HepG2 (cell line): ENCODE measurements around the gene USB1. TPM values are rescaled to one million over a fixed set of nuclear protein-coding genes. Genes with fewer than 3 reads are reported as not detected.

ENCODE experiments used
- ATAC-seq: fragments of 200-7000 bp; cut with Tn5 transposase; 3 replicates; pipeline ENCODE4 v1.9.1; 2020; ENCODE audit warnings: mild to moderate bottlenecking, moderate library complexity
- BruUV-seq: library from RNA; stranded (reverse); fragments of 400-500 nt; replicated peaks from 2 replicates; lab custom pipeline; 2021; lab: Mats Ljungman, UMichigan
- CTCF ChIA-PET: fragments of 300-600 bp; formaldehyde crosslinking; extraction: SDS; loops from one replicate; lab custom pipeline; 2021; ENCODE audit warnings: low total read pairs, inconsistent platforms, low intra/inter-chr PET ratio; lab: Yijun Ruan, JAX
- POLR2A ChIA-PET: fragments of 350-600 bp; sonication (Branson Sonifier 250); formaldehyde crosslinking; loops from one replicate; lab custom pipeline; 2020; ENCODE audit warnings: antibody characterized with exemption, inconsistent platforms; lab: Yijun Ruan, JAX
- DNase-seq: peaks from one replicate; pipeline ENCODE4 v3.0.0-alpha.2; 2015; ENCODE audit warnings: low spot score
- FAIRE-seq: peaks from 3 replicates; lab custom pipeline; 2011; peaks lifted over from hg19 to GRCh38; lab: Jason Lieb, UNC
- H2AFZ ChIP-seq: one replicate; pipeline ENCODE4 v1.6.1; 2011; ENCODE audit warnings: low read length, inconsistent platforms
- H3K27ac ChIP-seq: fragments of 300-600 bp; 3 replicates; pipeline ENCODE4 v1.8.0; 2011; ENCODE audit warnings: mixed run types, mild to moderate bottlenecking, mixed read lengths, low read length, inconsistent platforms; ENCODE audit not compliant: insufficient read depth; ENCODE audit errors: extremely low read length
- H3K27me3 ChIP-seq, 2 experiments: fragments of 200-600 bp in 1 of 2; 2 replicates in 1 of 2; 3 replicates in 1 of 2; pipeline versions ENCODE4 v1.6.0 to v1.8.0; 2011; ENCODE audit warnings: low read length in 2 of 2, mild to moderate bottlenecking in 2 of 2, moderate library complexity in 2 of 2, inconsistent platforms in 1 of 2; ENCODE audit not compliant: insufficient read depth in 2 of 2, control insufficient read depth in 1 of 2
- H3K36me3 ChIP-seq, 2 experiments: fragments of 200-600 bp in 1 of 2; replicated peaks in 1 of 2; 2 replicates in 1 of 2; 3 replicates in 1 of 2; pipeline versions ENCODE4 v1.5.1 to v1.8.0; 2011; ENCODE audit warnings: low read length in 2 of 2, inconsistent platforms in 1 of 2; ENCODE audit not compliant: insufficient read depth in 2 of 2, control insufficient read depth in 1 of 2
- H3K4me1 ChIP-seq: 2 replicates; pipeline ENCODE4 v1.5.1; 2012; ENCODE audit warnings: low read length, inconsistent platforms; ENCODE audit not compliant: insufficient read depth
- H3K4me2 ChIP-seq: 2 replicates; pipeline ENCODE4 v1.6.0; 2011; ENCODE audit warnings: low read depth, low read length, inconsistent platforms
- H3K4me3 ChIP-seq, 3 experiments: fragments of 200-600 bp in 1 of 3; sonication (generic), shearing (Covaris generic) in 1 of 3; replicated peaks in 1 of 3; 2 replicates each; pipeline ENCODE4 v1.5.1; 2011 to 2016; ENCODE audit warnings: low read length in 3 of 3, inconsistent platforms in 2 of 3, low read depth in 2 of 3, mild to moderate bottlenecking in 2 of 3, control low read depth in 1 of 3, mixed read lengths in 1 of 3; ENCODE audit not compliant: insufficient read depth in 1 of 3
- H3K79me2 ChIP-seq: one replicate; pipeline ENCODE4 v1.6.1; 2011; ENCODE audit warnings: low read length, inconsistent platforms; ENCODE audit not compliant: insufficient read depth
- H3K9ac ChIP-seq: 2 replicates; pipeline ENCODE4 v1.6.0; 2011; ENCODE audit warnings: mild to moderate bottlenecking, low read depth, low read length, inconsistent platforms; ENCODE audit not compliant: insufficient read depth
- H3K9me3 ChIP-seq: 2 replicates; pipeline ENCODE4 v1.5.1; 2012; ENCODE audit warnings: mild to moderate bottlenecking, low read length
- H4K20me1 ChIP-seq: 2 replicates; pipeline ENCODE4 v1.6.0; 2011; ENCODE audit warnings: inconsistent platforms, mild to moderate bottlenecking, low read length, moderate library complexity; ENCODE audit not compliant: insufficient read depth
- BRF2 ChIP-seq: sonication (generic); formaldehyde crosslinking; IDR thresholded peaks from 2 replicates; pipeline ENCODE4 v1.8.1; 2022; ENCODE audit warnings: mild to moderate bottlenecking, missing genetic modification reagents
- EED ChIP-seq: sonication (generic); formaldehyde crosslinking; IDR thresholded peaks from 2 replicates; pipeline ENCODE4 v1.5.0; 2020; ENCODE audit warnings: mild to moderate bottlenecking, missing genetic modification reagents
- FOSL2 ChIP-seq: sonication (generic); formaldehyde crosslinking; IDR thresholded peaks from 2 replicates; pipeline ENCODE4 v1.4.0; 2020; ENCODE audit warnings: missing genetic modification reagents
- FOXC1 ChIP-seq: sonication (generic); formaldehyde crosslinking; IDR thresholded peaks from 2 replicates; pipeline ENCODE4 v1.8.0; 2022; ENCODE audit warnings: mild to moderate bottlenecking, missing genetic modification reagents, borderline replicate concordance
- GPBP1L1 ChIP-seq: sonication (generic); formaldehyde crosslinking; IDR thresholded peaks from 2 replicates; pipeline ENCODE4 v1.5.0; 2020; ENCODE audit warnings: mild to moderate bottlenecking, missing genetic modification reagents
- GTF2F1 ChIP-seq: fragments of 150-350 bp; IDR thresholded peaks from 2 replicates; pipeline ENCODE4 v1.6.1; 2014; ENCODE audit warnings: low read length
- SP5 ChIP-seq: IDR thresholded peaks from 2 replicates; pipeline ENCODE4 v1.6.1; 2016; ENCODE audit warnings: low read depth, borderline replicate concordance
- ZBTB39 ChIP-seq: sonication (generic); formaldehyde crosslinking; IDR thresholded peaks from 2 replicates; pipeline ENCODE4 v1.5.0; 2020; ENCODE audit warnings: missing genetic modification reagents
- ZC3H13 ChIP-seq: sonication (generic); formaldehyde crosslinking; IDR thresholded peaks from 2 replicates; pipeline ENCODE4 v1.8.1; 2023; ENCODE audit warnings: mild to moderate bottlenecking, missing genetic modification reagents, moderate library complexity
- ZEB1 ChIP-seq: IDR thresholded peaks from 2 replicates; pipeline ENCODE4 v1.6.1; 2012; ENCODE audit warnings: mild to moderate bottlenecking, low read depth, inconsistent platforms; ENCODE audit not compliant: insufficient replicate concordance
- ZFP1 ChIP-seq: IDR thresholded peaks from 2 replicates; pipeline ENCODE4 v1.6.1; 2016
- ZNF883 ChIP-seq: sonication (generic); formaldehyde crosslinking; IDR thresholded peaks from 2 replicates; pipeline ENCODE4 v1.5.1; 2020; ENCODE audit warnings: mild to moderate bottlenecking, missing genetic modification reagents; ENCODE audit errors: not compliant biosample characterization
- ZNF891 ChIP-seq: sonication (generic); formaldehyde crosslinking; IDR thresholded peaks from 2 replicates; pipeline ENCODE4 v1.5.0; 2020; ENCODE audit warnings: mild to moderate bottlenecking, missing genetic modification reagents
- WGBS: methylation state at CpG from one replicate; pipeline ENCODE4 v1.1.6; 2017; ENCODE audit warnings: low lambda C conversion rate; 5-methylcytosine and 5-hydroxymethylcytosine counted together
- in situ Hi-C: cut with HindIII; loops from 2 replicates; pipeline ENCODE4 v1.10.0; 2017; ENCODE audit warnings: low pct_unique_long_range_greater_than_20kb; ENCODE audit not compliant: extremely low pct_ligation_motif_present
- intact Hi-C: fragments of 100-400 bp; cut with micrococcal nuclease; formaldehyde crosslinking; loops from one replicate; pipeline ENCODE4 v1.10.0; 2022; ENCODE audit not compliant: unreplicated experiment
- polyA plus RNA-seq, 8 experiments: library from polyadenylated mRNA; depleted of rRNA in 3 of 8; stranded (reverse) in 7 of 8; unstranded in 1 of 8; fragments of >200 nt; fragmentation: Illumina TruSeq in 4 of 8; extraction: Trizol in 4 of 8; gene quantifications; 2 replicates each; pipeline versions ENCODE4 v1.2.1 to v1.2.3, GENCODE V29; 2011 to 2016; ENCODE audit warnings: low read depth in 4 of 8, missing spikeins in 1 of 8, mixed read lengths in 1 of 8; ENCODE audit not compliant: insufficient read depth in 1 of 8
- total RNA-seq, 5 experiments: library from RNA; depleted of rRNA; stranded (reverse); fragments of >200 nt; fragmentation: Illumina TruSeq; extraction: Trizol; gene quantifications; 2 replicates each; pipeline ENCODE4 v1.2.3, GENCODE V29; 2016; ENCODE audit warnings: low read depth in 1 of 5

The USB1 gene
- total and polyA plus RNA-seq, 2 of the 13 experiments (the other 11 are each of a cell fraction or from before 2014, with no cell fraction given), result 16.7 to 65.4 TPM

GRCh38 chr16:57992084-57992483 lies 9.1 kb upstream of the USB1 start (continued):
- no peak for TF ChIP-seq FOXC1
- no peak for TF ChIP-seq EED (CRISPR knock-in tag)
- no peak for TF ChIP-seq ZFP1
- TF ChIP-seq ZEB1, result no peak
- no peak for TF ChIP-seq ZNF891
- TF ChIP-seq BRF2, result no peak
- TF ChIP-seq GPBP1L1 (CRISPR knock-in tag), result no peak
- TF ChIP-seq ZNF883 (CRISPR knock-in tag), result no peak
- no peak for TF ChIP-seq GTF2F1
- no peak for TF ChIP-seq SP5

- Histone ChIP-seq H3K9ac (no peak overlapping the region), H3K9me3 (no peaks in the 10 kb centered on the region), H4K20me1 (no peaks in the 10 kb centered on the region), H3K27ac (no peak overlapping the region), H3K4me3 (no peak overlapping the region), H3K79me2 (no peaks in the 10 kb centered on the region), H3K4me1 (peaks cover under 1% of the 10 kb centered on the region; the same call in 1 of the 2 replicates), H3K36me3 (peaks cover 9 to 19% of the 10 kb centered on the region in 2 experiments; a peak in 4 of 5 replicates), H3K27me3 (peaks cover 2 to 4% of the 10 kb centered on the region in 2 experiments; a peak in 2 of 5 replicates), H2AFZ (no peak overlapping the region)
- POLR2A ChIA-PET, result interaction anchor here (1.2 kb wide), 1 partner anchor 31 kb away, joined by 3 read pairs; no protein-coding TSS in a partner anchor
- CTCF ChIA-PET, result interaction anchor here (1.8 kb wide), 1 partner anchor 94 kb away, joined by 5 read pairs; no protein-coding TSS in a partner anchor
- DNase-seq (no peak), ATAC-seq (no peak)
- TF ChIP-seq ZBTB39 (no peak), FOSL2 (CRISPR knock-in tag) (no peak), ZC3H13 (CRISPR knock-in tag) (peak; percentile 64; the same call in 1 of the 2 replicates)
- TF ChIP-seq, all 625 proteins: peak for 1
- WGBS, result 89% methylated on average over 8 of the region's 8 CpGs
- no peak for FAIRE-seq
- in situ Hi-C loops (no loop called here), intact Hi-C loops (no loop called here)
- no TSS peak for BruUV-seq
- H3K4me2 ChIP-seq, result no peak overlapping the region
Measured at GRCh38 chr16:57993438-57993837, 7.8 kb upstream of the USB1 start.
